HEK293T (cell line): ENCODE measurements around the gene MT1M.

Source experiments
- CTCF ChIA-PET: fragments of 350-600 bp; formaldehyde crosslinking; extraction: SDS; loops from one replicate; lab custom pipeline; 2021; ENCODE audit warnings: antibody characterized with exemption, inconsistent platforms; lab: Yijun Ruan, JAX
- POLR2A ChIA-PET: fragments of 350-600 bp; formaldehyde crosslinking; extraction: SDS; loops from one replicate; lab custom pipeline; 2020; ENCODE audit warnings: antibody characterized with exemption, inconsistent platforms; lab: Yijun Ruan, JAX
- DNase-seq: peaks from one replicate; pipeline ENCODE4 v3.0.0; 2012; ENCODE audit warnings: mixed read lengths; ENCODE audit errors: extremely low spot score
- ARNT ChIP-seq: fragments of 450-650 bp; IDR thresholded peaks from 2 replicates; pipeline ENCODE4 v1.6.1; 2017; ENCODE audit warnings: mild to moderate bottlenecking
- BHLHE40 ChIP-seq: fragments of 450-650 bp; IDR thresholded peaks from 2 replicates; pipeline ENCODE4 v1.6.1; 2016; ENCODE audit warnings: mild to moderate bottlenecking, moderate library complexity, borderline replicate concordance
- CTBP1 ChIP-seq: fragments of 450-650 bp; IDR thresholded peaks from 2 replicates; pipeline ENCODE4 v1.6.1; 2016; ENCODE audit warnings: borderline replicate concordance
- ELF4 ChIP-seq: fragments of 450-650 bp; IDR thresholded peaks from 2 replicates; pipeline ENCODE4 v1.6.1; 2017; ENCODE audit warnings: antibody characterized with exemption
- FOXA1 ChIP-seq: fragments of 450-650 bp; IDR thresholded peaks from 2 replicates; pipeline ENCODE4 v1.6.1; 2016; ENCODE audit warnings: mild to moderate bottlenecking
- FOXK2 ChIP-seq: fragments of 450-650 bp; IDR thresholded peaks from 2 replicates; pipeline ENCODE4 v1.6.1; 2016; ENCODE audit warnings: mild to moderate bottlenecking
- FOXM1 ChIP-seq: fragments of 450-650 bp; IDR thresholded peaks from 2 replicates; pipeline ENCODE4 v1.6.1; 2017; ENCODE audit warnings: mild to moderate bottlenecking, borderline replicate concordance
- HDGF ChIP-seq: fragments of 450-650 bp; IDR thresholded peaks from 2 replicates; pipeline ENCODE4 v1.6.1; 2017; ENCODE audit warnings: antibody characterized with exemption, borderline replicate concordance
- L3MBTL2 ChIP-seq: fragments of 450-650 bp; conservative IDR thresholded peaks from 2 replicates; pipeline ENCODE4 v1.6.1; 2016; ENCODE audit warnings: mild to moderate bottlenecking
- LEF1 ChIP-seq: fragments of 450-650 bp; IDR thresholded peaks from 2 replicates; pipeline ENCODE4 v1.6.1; 2017; ENCODE audit warnings: mild to moderate bottlenecking, borderline replicate concordance
- NFRKB ChIP-seq: fragments of 450-650 bp; IDR thresholded peaks from 2 replicates; pipeline ENCODE4 v1.6.1; 2016; ENCODE audit warnings: mild to moderate bottlenecking, moderate library complexity
- SP1 ChIP-seq: fragments of 450-650 bp; IDR thresholded peaks from 2 replicates; pipeline ENCODE4 v1.6.1; 2017
- SUZ12 ChIP-seq: fragments of 450-650 bp; IDR thresholded peaks from 2 replicates; pipeline ENCODE4 v1.6.1; 2016; ENCODE audit warnings: mild to moderate bottlenecking
- TARDBP ChIP-seq: fragments of 450-650 bp; IDR thresholded peaks from 2 replicates; pipeline ENCODE4 v1.6.1; 2016
- ZNF384 ChIP-seq: fragments of 450-650 bp; IDR thresholded peaks from 2 replicates; pipeline ENCODE4 v1.6.1; 2016
- TF ChIP-seq, protein P1 (sequence below): fragments of 450-650 bp; IDR thresholded peaks from 2 replicates; pipeline ENCODE4 v1.6.1; 2016

Gene MT1M

DNA sequence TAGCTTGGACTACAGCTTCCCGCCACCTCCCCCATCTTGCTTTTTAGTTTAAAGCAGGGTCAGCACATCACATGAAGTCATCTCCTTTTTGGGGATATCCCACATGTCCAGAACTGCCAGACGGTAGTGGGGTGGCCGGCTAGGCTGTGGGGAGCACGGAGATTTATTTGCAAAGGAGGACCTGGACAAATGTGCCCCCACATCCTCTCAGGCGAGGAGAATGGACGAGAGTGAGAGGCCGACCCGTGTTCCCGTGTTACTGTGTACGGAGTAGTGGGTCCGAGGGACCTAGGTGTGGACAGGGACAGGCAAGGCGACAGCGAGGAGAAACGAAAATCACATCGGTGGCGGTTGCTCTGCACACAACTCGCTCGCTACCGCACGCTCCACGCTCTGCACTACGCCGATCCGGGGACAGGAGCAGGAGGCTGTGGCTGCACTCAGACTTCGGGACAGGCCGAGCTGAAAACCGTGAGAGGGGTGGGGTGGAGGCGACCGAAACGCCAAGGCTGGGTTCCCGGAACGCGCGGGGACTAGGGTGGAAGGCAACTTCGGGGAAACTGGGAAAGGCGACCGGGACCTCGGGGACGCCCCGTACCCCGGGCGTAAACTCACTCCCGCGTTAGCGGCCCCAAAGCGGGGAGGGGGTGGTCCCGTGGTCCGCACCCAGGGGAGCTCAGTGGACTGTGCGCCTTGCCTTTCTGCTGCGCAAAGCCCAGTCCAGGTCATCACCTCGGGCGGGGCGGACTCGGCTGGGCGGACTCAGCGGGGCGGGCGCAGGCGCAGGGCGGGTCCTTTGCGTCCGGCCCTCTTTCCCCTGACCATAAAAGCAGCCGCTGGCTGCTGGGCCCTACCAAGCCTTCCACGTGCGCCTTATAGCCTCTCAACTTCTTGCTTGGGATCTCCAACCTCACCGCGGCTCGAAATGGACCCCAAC lies 5.6 kb downstream of the MT1M start, which contains the start of gene MT1A:
Gene MT1A, plus strand, starts transcription at position 853 of the 937 bp plus-strand sequence. Its CDS starts 73 bp downstream, at position 926.
- no peak for TF ChIP-seq FOXK2
- TF ChIP-seq FOXM1: no peak
- TF ChIP-seq, protein P1, sequence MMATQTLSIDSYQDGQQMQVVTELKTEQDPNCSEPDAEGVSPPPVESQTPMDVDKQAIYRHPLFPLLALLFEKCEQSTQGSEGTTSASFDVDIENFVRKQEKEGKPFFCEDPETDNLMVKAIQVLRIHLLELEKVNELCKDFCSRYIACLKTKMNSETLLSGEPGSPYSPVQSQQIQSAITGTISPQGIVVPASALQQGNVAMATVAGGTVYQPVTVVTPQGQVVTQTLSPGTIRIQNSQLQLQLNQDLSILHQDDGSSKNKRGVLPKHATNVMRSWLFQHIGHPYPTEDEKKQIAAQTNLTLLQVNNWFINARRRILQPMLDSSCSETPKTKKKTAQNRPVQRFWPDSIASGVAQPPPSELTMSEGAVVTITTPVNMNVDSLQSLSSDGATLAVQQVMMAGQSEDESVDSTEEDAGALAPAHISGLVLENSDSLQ: no peak
- TF ChIP-seq TARDBP: no peak
- no peak for TF ChIP-seq ARNT
- TF ChIP-seq HDGF: no peak
- no peak for TF ChIP-seq SP1
- TF ChIP-seq CTBP1: no peak
- no peak for TF ChIP-seq L3MBTL2
- no peak for TF ChIP-seq ZNF384
- TF ChIP-seq NFRKB: no peak
- CTCF ChIA-PET: no interaction called here
- POLR2A ChIA-PET: no interaction called here
- no peak for DNase-seq

- TF ChIP-seq BHLHE40: no peak
- no peak for TF ChIP-seq SUZ12
- no peak for TF ChIP-seq TARDBP
- TF ChIP-seq ARNT: no peak
- TF ChIP-seq, protein P1: no peak
- TF ChIP-seq HDGF: no peak
- TF ChIP-seq FOXM1: no peak
- TF ChIP-seq ZNF384: no peak
- no peak for TF ChIP-seq FOXK2
- no peak for TF ChIP-seq NFRKB
- TF ChIP-seq CTBP1: no peak
- TF ChIP-seq ELF4: no peak
- ChIA-PET POLR2A (no interaction called here), CTCF (no interaction called here)
- DNase-seq: no peak
Observed at GRCh38 chr16:56639045-56639444, 6.6 kb downstream of the MT1M start.

GRCh38 chr16:56640076-56640475 lies 7.6 kb downstream of the MT1M start:
- CTCF ChIA-PET: no interaction called here
- TF ChIP-seq LEF1 (no peak), TARDBP (no peak), ELF4 (no peak), HDGF (no peak), NFRKB (no peak), SUZ12 (no peak)
- DNase-seq: no peak
- POLR2A ChIA-PET: no interaction called here

- ChIA-PET CTCF (interaction anchor here (0.9 kb wide), 1 partner anchor 65 kb away, joined by 3 read pairs; no protein-coding TSS in a partner anchor), POLR2A (no interaction called here)
- DNase-seq: no peak
- TF ChIP-seq, protein P1: no peak
- TF ChIP-seq L3MBTL2: no peak
- no peak for TF ChIP-seq SUZ12
- no peak for TF ChIP-seq FOXA1
- no peak for TF ChIP-seq BHLHE40
- TF ChIP-seq ARNT: no peak
- no peak for TF ChIP-seq SP1
- TF ChIP-seq CTBP1: no peak
- no peak for TF ChIP-seq LEF1
- no peak for TF ChIP-seq FOXM1
Observed at GRCh38 chr16:56641166-56641565, 8.7 kb downstream of the MT1M start.

GRCh38 chr16:56643080-56643778 lies 10.8 kb downstream of the MT1M start:
- CTCF ChIA-PET: no interaction called here
- POLR2A ChIA-PET: no interaction called here
- no peak for TF ChIP-seq FOXM1
- no peak for TF ChIP-seq CTBP1
- no peak for TF ChIP-seq L3MBTL2
- no peak for TF ChIP-seq SP1
- TF ChIP-seq NFRKB: no peak
- no peak for TF ChIP-seq LEF1
- TF ChIP-seq HDGF: no peak
- TF ChIP-seq FOXA1: no peak
- no peak for TF ChIP-seq ELF4
- no peak for TF ChIP-seq SUZ12
- TF ChIP-seq, protein P1: no peak
- no peak for TF ChIP-seq TARDBP
- no peak for DNase-seq
